Measurements from ENCODE around the gene MYO3B. TPM values are rescaled to one million over a fixed set of nuclear protein-coding genes. Genes with fewer than 3 reads are reported as not detected.

MYO3B gene
- total RNA-seq, 4 donors from 2014 or later = 0.09 to 9.1 TPM; not detected in 2

- H3K9me3 ChIP-seq = no peaks in the 10 kb centered on the region
- H3K4me3 ChIP-seq = no peak overlapping the region
- H3K27me3 ChIP-seq = no peaks in the 10 kb centered on the region
- DNase-seq = no peak
- H3K36me3 ChIP-seq = no peaks in the 10 kb centered on the region
- intact Hi-C loops (cut with DNase I; ENCODE audit: low total_unique reads) = no loop called here
- H3K4me1 ChIP-seq = no peaks in the 10 kb centered on the region
- no peak for TF ChIP-seq POLR2A (IDR thresholded peaks at IDR 0.05)
- TF ChIP-seq CTCF (IDR thresholded peaks at IDR 0.05) = no peak
- H3K27ac ChIP-seq = no peak overlapping the region
These were observed 1.7 kb upstream of the MYO3B start for GRCh38 chr2:170176212-170176611.

GRCh38 chr2:170180031-170180566 lies 2.2 kb downstream of the MYO3B start:
- no peak overlapping the region for H3K27ac ChIP-seq
- no peak for DNase-seq
- H3K27me3 ChIP-seq = no peaks in the 10 kb centered on the region
- no peaks in the 10 kb centered on the region for H3K36me3 ChIP-seq
- no peak overlapping the region for H3K4me3 ChIP-seq
- no peak for TF ChIP-seq POLR2A (IDR thresholded peaks at IDR 0.05)
- TF ChIP-seq CTCF (IDR thresholded peaks at IDR 0.05) = no peak
- H3K4me1 ChIP-seq = no peaks in the 10 kb centered on the region
- H3K9me3 ChIP-seq = no peaks in the 10 kb centered on the region
- intact Hi-C loops (cut with DNase I; ENCODE audit: low total_unique reads) = no loop called here

- no peak for TF ChIP-seq CTCF (IDR thresholded peaks at IDR 0.05)
- no peak for TF ChIP-seq POLR2A (IDR thresholded peaks at IDR 0.05)
- H3K27ac ChIP-seq = no peak overlapping the region
- no peak for DNase-seq
- H3K27me3 ChIP-seq = no peaks in the 10 kb centered on the region
- no peak overlapping the region for H3K4me3 ChIP-seq
- intact Hi-C loops (cut with DNase I; ENCODE audit: low total_unique reads) = no loop called here
- no peaks in the 10 kb centered on the region for H3K4me1 ChIP-seq
- H3K9me3 ChIP-seq = no peaks in the 10 kb centered on the region
- no peaks in the 10 kb centered on the region for H3K36me3 ChIP-seq
These were observed 3.7 kb downstream of the MYO3B start for GRCh38 chr2:170181602-170182001.

- Histone ChIP-seq H3K9me3 (no peaks in the 10 kb centered on the region), H3K4me3 (no peak overlapping the region), H3K27me3 (no peaks in the 10 kb centered on the region), H3K27ac (no peak overlapping the region), H3K4me1 (no peaks in the 10 kb centered on the region), H3K36me3 (no peaks in the 10 kb centered on the region)
- intact Hi-C loops (cut with DNase I; ENCODE audit: low total_unique reads) = no loop called here
- no peak for TF ChIP-seq CTCF (IDR thresholded peaks at IDR 0.05)
- TF ChIP-seq POLR2A (IDR thresholded peaks at IDR 0.05) = no peak
- DNase-seq = no peak
These were observed 7.4 kb downstream of the MYO3B start for GRCh38 chr2:170185319-170185718.

GRCh38 chr2:170189757-170190156 lies 11.8 kb downstream of the MYO3B start:
- intact Hi-C loops (cut with DNase I; ENCODE audit: low total_unique reads) = no loop called here
- H3K9me3 ChIP-seq = no peaks in the 10 kb centered on the region
- no peak for TF ChIP-seq POLR2A (IDR thresholded peaks at IDR 0.05)
- TF ChIP-seq CTCF (IDR thresholded peaks at IDR 0.05) = no peak

More at GRCh38 chr2:170189757-170190156, 11.8 kb downstream of the MYO3B start:
- Histone ChIP-seq H3K4me3 (no peak overlapping the region), H3K36me3 (no peaks in the 10 kb centered on the region), H3K27me3 (no peaks in the 10 kb centered on the region), H3K27ac (no peak overlapping the region), H3K4me1 (no peaks in the 10 kb centered on the region)
- no peak for DNase-seq

All from uterus (tissue), 4 donors.